Measurements from ENCODE around the gene CEP250.
A peak's percentile ranks its signal among the peaks of the same experiment; 100 is the strongest.
"Not testable (repeated sequence)": the region's sequence is repeated elsewhere in the genome, so short reads cannot be mapped to it uniquely, and the experiment has no call there.

Gene CEP250

GRCh38 chr20:35541118-35541782, 85.9 kb downstream of the CEP250 start:
- TF ChIP-seq, protein P1, sequence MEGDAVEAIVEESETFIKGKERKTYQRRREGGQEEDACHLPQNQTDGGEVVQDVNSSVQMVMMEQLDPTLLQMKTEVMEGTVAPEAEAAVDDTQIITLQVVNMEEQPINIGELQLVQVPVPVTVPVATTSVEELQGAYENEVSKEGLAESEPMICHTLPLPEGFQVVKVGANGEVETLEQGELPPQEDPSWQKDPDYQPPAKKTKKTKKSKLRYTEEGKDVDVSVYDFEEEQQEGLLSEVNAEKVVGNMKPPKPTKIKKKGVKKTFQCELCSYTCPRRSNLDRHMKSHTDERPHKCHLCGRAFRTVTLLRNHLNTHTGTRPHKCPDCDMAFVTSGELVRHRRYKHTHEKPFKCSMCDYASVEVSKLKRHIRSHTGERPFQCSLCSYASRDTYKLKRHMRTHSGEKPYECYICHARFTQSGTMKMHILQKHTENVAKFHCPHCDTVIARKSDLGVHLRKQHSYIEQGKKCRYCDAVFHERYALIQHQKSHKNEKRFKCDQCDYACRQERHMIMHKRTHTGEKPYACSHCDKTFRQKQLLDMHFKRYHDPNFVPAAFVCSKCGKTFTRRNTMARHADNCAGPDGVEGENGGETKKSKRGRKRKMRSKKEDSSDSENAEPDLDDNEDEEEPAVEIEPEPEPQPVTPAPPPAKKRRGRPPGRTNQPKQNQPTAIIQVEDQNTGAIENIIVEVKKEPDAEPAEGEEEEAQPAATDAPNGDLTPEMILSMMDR (conservative IDR thresholded peaks at IDR 0.05; ENCODE audit: low read depth), result no peak
- no peak for DNase-seq (ENCODE audit: low spot score)
- ChIA-PET POLR2A (ENCODE audit: low non-redundant PET) (interaction anchor here (0.5 to 0.8 kb wide), 7 partner anchors 15 to 137 kb away, joined by 3 to 7 read pairs (median 4); no protein-coding TSS in a partner anchor), CTCF (interaction anchor here (0.7 to 1.1 kb wide), 5 partner anchors 8 to 239 kb away, joined by 3 to 5 read pairs (median 4); no protein-coding TSS in a partner anchor)
- H3K27ac ChIP-seq, result peak overlapping the region; percentile 81

- peak; percentile 98 for DNase-seq (ENCODE audit: low spot score)
- POLR2A ChIA-PET (ENCODE audit: low non-redundant PET), result interaction anchor here (0.6 to 0.8 kb wide), 5 partner anchors 29 to 143 kb away, joined by 3 to 7 read pairs (median 3); no protein-coding TSS in a partner anchor
- CTCF ChIA-PET, result interaction anchor here (0.5 to 1.1 kb wide), 6 partner anchors 14 to 239 kb away, joined by 3 to 5 read pairs (median 4); no protein-coding TSS in a partner anchor
- TF ChIP-seq, protein P1 (conservative IDR thresholded peaks at IDR 0.05; ENCODE audit: low read depth), result no peak
- peak within 1 kb of the TSS; percentile 81 for H3K27ac ChIP-seq
Observed at GRCh38 chr20:35541783-35542662, 86.6 kb downstream of the CEP250 start, which contains the start of gene ERGIC3. Gene ERGIC3, plus strand, starts transcription at chr20:35542078. Its CDS starts 20 bp downstream, at chr20:35542098.

GRCh38 chr20:35542990-35543389, 87.6 kb downstream of the CEP250 start:
- POLR2A ChIA-PET (ENCODE audit: low non-redundant PET), result interaction anchor here (0.7 kb wide), 1 partner anchor 105 kb away, joined by 4 read pairs; no protein-coding TSS in a partner anchor
- CTCF ChIA-PET, result interaction anchor here (0.6 to 0.7 kb wide), 4 partner anchors 45 to 753 kb away, joined by 3 to 4 read pairs (median 3); no protein-coding TSS in a partner anchor
- H3K27ac ChIP-seq, result peak overlapping the region; percentile 81

DNA sequence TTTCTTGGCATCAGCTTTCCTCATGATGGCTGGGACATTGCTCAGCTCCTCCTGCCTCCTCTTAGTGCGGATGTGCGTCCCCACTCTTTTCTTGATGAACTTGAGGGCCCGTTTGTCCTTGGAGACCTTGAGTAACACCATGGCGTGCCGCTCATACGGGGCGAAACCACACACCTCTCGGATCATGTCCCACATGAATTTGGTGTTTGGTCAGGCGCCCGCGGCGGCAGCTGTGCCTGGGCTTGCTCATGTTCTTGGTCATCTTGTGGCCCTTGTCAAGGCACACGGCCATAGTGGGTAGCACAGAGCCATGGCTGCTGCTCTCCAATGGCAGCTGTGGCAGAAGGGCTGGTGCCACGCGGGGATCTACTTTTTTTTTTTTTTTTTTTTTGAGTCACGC, 89.0 kb downstream of the CEP250 start:
- DNase-seq (ENCODE audit: low spot score), result no peak
- CTCF ChIA-PET, result interaction anchor here (0.6 kb wide), 1 partner anchor 363 kb away, joined by 3 read pairs; no protein-coding TSS in a partner anchor
- TF ChIP-seq, protein P1 (conservative IDR thresholded peaks at IDR 0.05; ENCODE audit: low read depth), result no peak
- H3K27ac ChIP-seq, result no peak overlapping the region
- POLR2A ChIA-PET (ENCODE audit: low non-redundant PET), result interaction anchor here (0.6 kb wide), 1 partner anchor 163 kb away, joined by 5 read pairs; no protein-coding TSS in a partner anchor

More at GRCh38 chr20:35542990-35543389, 87.6 kb downstream of the CEP250 start:
- TF ChIP-seq, protein P1 (conservative IDR thresholded peaks at IDR 0.05; ENCODE audit: low read depth), result no peak
- DNase-seq (ENCODE audit: low spot score), result no peak

DNA sequence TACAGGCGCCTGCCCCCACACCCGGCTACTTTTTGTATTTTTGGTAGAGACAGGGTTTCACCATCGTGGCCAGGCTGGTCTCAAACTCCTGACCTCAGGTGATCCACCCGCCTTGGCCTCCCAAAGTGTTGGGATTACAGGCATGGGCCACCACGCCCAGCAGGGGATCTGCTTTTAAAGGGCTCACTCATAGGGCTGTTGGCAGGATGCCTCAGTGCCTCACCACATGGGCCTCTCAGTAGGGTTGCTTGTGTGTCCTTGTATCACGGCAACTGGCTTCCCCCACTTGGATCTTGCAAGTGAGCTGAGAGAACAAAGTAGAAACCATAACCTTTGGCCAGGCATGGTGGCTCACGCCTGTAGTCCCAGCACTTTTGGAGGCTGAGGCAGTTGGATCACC, 89.5 kb downstream of the CEP250 start:
- POLR2A ChIA-PET (ENCODE audit: low non-redundant PET); DNase-seq (ENCODE audit: low spot score); H3K27ac ChIP-seq: not testable (repeated sequence)
- CTCF ChIA-PET, result interaction anchor here (0.6 kb wide), 1 partner anchor 363 kb away, joined by 3 read pairs; no protein-coding TSS in a partner anchor

- POLR2A ChIA-PET (ENCODE audit: low non-redundant PET), result no interaction called here
- CTCF ChIA-PET, result no interaction called here
- no peak overlapping the region for H3K27ac ChIP-seq
Observed at GRCh38 chr20:35546127-35546526, 90.7 kb downstream of the CEP250 start.

More at GRCh38 chr20:35546127-35546526, 90.7 kb downstream of the CEP250 start:
- TF ChIP-seq, protein P1 (conservative IDR thresholded peaks at IDR 0.05; ENCODE audit: low read depth), result no peak
- DNase-seq (ENCODE audit: low spot score), result no peak

Data from RWPE1 (cell line).